WTC11 (cell line): ENCODE measurements around the gene TSPAN32. TPM values are rescaled to one million over a fixed set of nuclear protein-coding genes. Genes with fewer than 3 reads are reported as not detected.

Source experiments
- ATAC-seq: fragments of 200-7000 bp; cut with Tn5 transposase; 2 replicates; pipeline ENCODE4 v1.10.0; 2021; ENCODE audit warnings: mild to moderate bottlenecking, moderate library complexity
- CTCF ChIA-PET: fragments of 300-600 bp; sonication (Branson Sonifier 250); formaldehyde crosslinking; loops from one replicate; lab custom pipeline; 2021; ENCODE audit warnings: antibody characterized with exemption; lab: Charles Lee
- POLR2A ChIA-PET: fragments of 350-600 bp; sonication (Branson Sonifier 250); formaldehyde crosslinking; loops from one replicate; lab custom pipeline; 2021; ENCODE audit warnings: antibody characterized with exemption; lab: Charles Lee
- DNase-seq: peaks from one replicate; pipeline ENCODE4 v3.0.0; 2021; ENCODE audit warnings: low spot score
- H3K27ac Mint-ChIP-seq: 2 replicates; pipeline ENCODE4 v1.8.0; 2021; ENCODE audit warnings: mixed read lengths
- H3K27me3 Mint-ChIP-seq: 2 replicates; pipeline ENCODE4 v1.8.0; 2021; ENCODE audit warnings: low read depth, mild to moderate bottlenecking, moderate library complexity, mixed read lengths
- H3K36me3 Mint-ChIP-seq: 2 replicates; pipeline ENCODE4 v1.8.0; 2021; ENCODE audit warnings: mixed read lengths
- H3K4me1 Mint-ChIP-seq: 2 replicates; pipeline ENCODE4 v1.8.0; 2022; ENCODE audit warnings: mixed read lengths
- H3K4me3 Mint-ChIP-seq: 2 replicates; pipeline ENCODE4 v1.8.0; 2021; ENCODE audit warnings: mild to moderate bottlenecking, moderate library complexity, mixed read lengths
- H3K9me3 Mint-ChIP-seq: 2 replicates; pipeline ENCODE4 v1.8.0; 2021; ENCODE audit warnings: mixed read lengths
- ATF2 ChIP-seq: sonication (generic); formaldehyde crosslinking; IDR thresholded peaks from 2 replicates; pipeline ENCODE4 v1.8.1; 2022; ENCODE audit warnings: low read depth, missing genetic modification reagents, borderline replicate concordance
- ATF3 ChIP-seq: sonication (generic); formaldehyde crosslinking; conservative IDR thresholded peaks from 2 replicates; pipeline ENCODE4 v1.8.1; 2022; ENCODE audit warnings: mild to moderate bottlenecking, missing genetic modification reagents
- CBFB ChIP-seq: sonication (generic); formaldehyde crosslinking; IDR thresholded peaks from 2 replicates; pipeline ENCODE4 v1.8.1; 2022; ENCODE audit warnings: mild to moderate bottlenecking, low read depth, missing genetic modification reagents
- CDX4 ChIP-seq: fragments of 250-450 bp; sonication (Bioruptor Pico); IDR thresholded peaks from 2 replicates; pipeline ENCODE4 v1.9.0; 2021; ENCODE audit warnings: moderate library complexity, mild to moderate bottlenecking, inconsistent platforms, borderline replicate concordance
- ETV6 ChIP-seq: sonication (generic); formaldehyde crosslinking; IDR thresholded peaks from 2 replicates; pipeline ENCODE4 v1.8.1; 2022; ENCODE audit warnings: mild to moderate bottlenecking, missing genetic modification reagents
- FOXP1 ChIP-seq: sonication (generic); formaldehyde crosslinking; IDR thresholded peaks from 2 replicates; pipeline ENCODE4 v1.8.0; 2022; ENCODE audit warnings: missing genetic modification reagents, mild to moderate bottlenecking, moderate library complexity, borderline replicate concordance
- HMGA2 ChIP-seq: fragments of 250-450 bp; sonication (Bioruptor Pico); IDR thresholded peaks from 2 replicates; pipeline ENCODE4 v1.4.0; 2021; ENCODE audit warnings: mild to moderate bottlenecking, moderate library complexity
- IRF2 ChIP-seq: sonication (generic); formaldehyde crosslinking; IDR thresholded peaks from 2 replicates; pipeline ENCODE4 v1.8.0; 2022; ENCODE audit warnings: low read depth, missing genetic modification reagents, borderline replicate concordance
- JUN ChIP-seq: sonication (generic); formaldehyde crosslinking; IDR thresholded peaks from 2 replicates; pipeline ENCODE4 v1.8.0; 2023; ENCODE audit warnings: mild to moderate bottlenecking, missing genetic modification reagents
- MAX ChIP-seq: sonication (generic); formaldehyde crosslinking; IDR thresholded peaks from 2 replicates; pipeline ENCODE4 v1.8.0; 2022; ENCODE audit warnings: mild to moderate bottlenecking, missing genetic modification reagents
- NFE2L1 ChIP-seq: sonication (generic); formaldehyde crosslinking; IDR thresholded peaks from 2 replicates; pipeline ENCODE4 v1.8.1; 2023; ENCODE audit warnings: missing genetic modification reagents
- NR2C2 ChIP-seq: sonication (generic); formaldehyde crosslinking; IDR thresholded peaks from 2 replicates; pipeline ENCODE4 v1.8.0; 2022; ENCODE audit warnings: mild to moderate bottlenecking, missing genetic modification reagents
- OVOL2 ChIP-seq: fragments of 250-450 bp; sonication (Bioruptor Pico); IDR thresholded peaks from 2 replicates; pipeline ENCODE4 v1.9.0; 2021; ENCODE audit warnings: mild to moderate bottlenecking, borderline replicate concordance
- PRRX2 ChIP-seq: fragments of 250-450 bp; sonication (Bioruptor Pico); IDR thresholded peaks from 2 replicates; pipeline ENCODE4 v1.8.0; 2021; ENCODE audit warnings: mild to moderate bottlenecking
- TEAD1 ChIP-seq: sonication (generic); formaldehyde crosslinking; IDR thresholded peaks from 2 replicates; pipeline ENCODE4 v1.8.0; 2022; ENCODE audit warnings: mild to moderate bottlenecking, missing genetic modification reagents
- ZNF121 ChIP-seq: sonication (generic); formaldehyde crosslinking; IDR thresholded peaks from 2 replicates; pipeline ENCODE4 v1.8.0; 2023; ENCODE audit warnings: missing genetic modification reagents
- ZNF219 ChIP-seq: sonication (generic); formaldehyde crosslinking; IDR thresholded peaks from 2 replicates; pipeline ENCODE4 v1.8.0; 2023; ENCODE audit warnings: missing genetic modification reagents, mild to moderate bottlenecking, borderline replicate concordance
- ZNF425 ChIP-seq: fragments of 250-450 bp; sonication (Bioruptor Pico); conservative IDR thresholded peaks from 2 replicates; pipeline ENCODE4 v1.9.0; 2021; ENCODE audit warnings: mild to moderate bottlenecking
- ZNF671 ChIP-seq: fragments of 250-450 bp; sonication (Bioruptor Pico); IDR thresholded peaks from 2 replicates; pipeline ENCODE4 v1.8.0; 2021; ENCODE audit warnings: mild to moderate bottlenecking
- total RNA-seq: library from RNA; stranded (reverse); gene quantifications from 3 replicates; pipeline ENCODE4 v1.2.3, GENCODE V29; 2021

TSPAN32 gene
- total RNA-seq, 1 experiment from 2014 or later = not detected

GRCh38 chr11:2308713-2309112, 6.9 kb downstream of the TSPAN32 start:
- peaks cover 4% of the 10 kb centered on the region for H3K4me1 Mint-ChIP-seq
- no peak overlapping the region for H3K27ac Mint-ChIP-seq
- POLR2A ChIA-PET = no interaction called here
- DNase-seq (no peak), ATAC-seq (no peak)
- no peaks in the 10 kb centered on the region for H3K27me3 Mint-ChIP-seq
- CTCF ChIA-PET = interaction anchor here (3.8 kb wide), 1 partner anchor 111 kb away, joined by 29 read pairs; no protein-coding TSS in a partner anchor
- no peak for TF ChIP-seq NR2C2
- TF ChIP-seq ZNF425 = no peak
- no peak for TF ChIP-seq ZNF121
- no peak for TF ChIP-seq ATF3 (CRISPR knock-in tag)
- TF ChIP-seq JUN (CRISPR knock-in tag) = no peak
- TF ChIP-seq ETV6 (CRISPR knock-in tag) = no peak
- no peak for TF ChIP-seq CBFB (CRISPR knock-in tag)
- no peaks in the 10 kb centered on the region for H3K36me3 Mint-ChIP-seq
- H3K9me3 Mint-ChIP-seq = no peaks in the 10 kb centered on the region
- no peak overlapping the region for H3K4me3 Mint-ChIP-seq

GRCh38 chr11:2309251-2310072, 7.6 kb downstream of the TSPAN32 start:
- peaks cover 4% of the 10 kb centered on the region for H3K4me1 Mint-ChIP-seq
- POLR2A ChIA-PET = no interaction called here
- TF ChIP-seq TEAD1 (CRISPR knock-in tag) (no peak), CDX4 (CRISPR knock-in tag) (no peak), OVOL2 (CRISPR knock-in tag) (no peak), ZNF219 (CRISPR knock-in tag) (no peak), ZNF671 (CRISPR knock-in tag) (no peak), NFE2L1 (CRISPR knock-in tag) (no peak), FOXP1 (CRISPR knock-in tag) (no peak), MAX (CRISPR knock-in tag) (no peak), HMGA2 (CRISPR knock-in tag) (no peak), ATF2 (CRISPR knock-in tag) (no peak), IRF2 (no peak), PRRX2 (CRISPR knock-in tag) (no peak)
- TF ChIP-seq, all 79 proteins: peak for 0
- no peaks in the 10 kb centered on the region for H3K9me3 Mint-ChIP-seq
- H3K4me3 Mint-ChIP-seq = no peak overlapping the region
- H3K27me3 Mint-ChIP-seq = no peaks in the 10 kb centered on the region
- no peaks in the 10 kb centered on the region for H3K36me3 Mint-ChIP-seq
- no peak for ATAC-seq
- no peak overlapping the region for H3K27ac Mint-ChIP-seq
- CTCF ChIA-PET = interaction anchor here (0.6 to 3.8 kb wide), 2 partner anchors 111 to 518 kb away, joined by 3 to 29 read pairs; no protein-coding TSS in a partner anchor
- no peak for DNase-seq
